HEK293 (cell line): ENCODE results near the gene TXN2.

Experiments used
- CTCF ChIP-seq: fragments of 450-650 bp; formaldehyde crosslinking; IDR thresholded peaks from 2 replicates; pipeline ENCODE4 v1.5.1; 2016; ENCODE audit warnings: missing biosample characterization, missing genetic modification characterization
- YY1 ChIP-seq: fragments of 450-650 bp; formaldehyde crosslinking; IDR thresholded peaks from 2 replicates; pipeline ENCODE4 v1.5.1; 2018; ENCODE audit warnings: missing biosample characterization, missing genetic modification characterization
- ZBTB7A ChIP-seq: fragments of 450-650 bp; formaldehyde crosslinking; IDR thresholded peaks from 2 replicates; pipeline ENCODE4 v1.5.1; 2016; ENCODE audit warnings: low read depth, missing biosample characterization, missing genetic modification characterization
- ZIC2 ChIP-seq: fragments of 450-650 bp; formaldehyde crosslinking; IDR thresholded peaks from 2 replicates; pipeline ENCODE4 v1.5.1; 2016; ENCODE audit warnings: missing biosample characterization, missing genetic modification characterization
- ZNF248 ChIP-seq: fragments of 450-650 bp; formaldehyde crosslinking; IDR thresholded peaks from 2 replicates; pipeline ENCODE4 v1.5.1; 2017; ENCODE audit warnings: missing biosample characterization, missing genetic modification characterization
- ZNF37A ChIP-seq: fragments of 450-650 bp; IDR thresholded peaks from 2 replicates; pipeline ENCODE4 v1.5.1; 2018; ENCODE audit warnings: missing biosample characterization, missing genetic modification characterization
- ZNF398 ChIP-seq: fragments of 450-650 bp; formaldehyde crosslinking; IDR thresholded peaks from 2 replicates; pipeline ENCODE4 v1.5.1; 2017; ENCODE audit warnings: missing biosample characterization, missing genetic modification characterization
- ZNF404 ChIP-seq: fragments of 450-650 bp; formaldehyde crosslinking; IDR thresholded peaks from 2 replicates; pipeline ENCODE4 v1.5.1; 2017; ENCODE audit warnings: missing biosample characterization, missing genetic modification characterization
- ZNF600 ChIP-seq: fragments of 450-650 bp; formaldehyde crosslinking; IDR thresholded peaks from 2 replicates; pipeline ENCODE4 v1.5.1; 2016; ENCODE audit warnings: missing biosample characterization, missing genetic modification characterization
- TF ChIP-seq, protein P1 (sequence below): sonication (generic); formaldehyde crosslinking; IDR thresholded peaks from 2 replicates; pipeline ENCODE4 v1.8.1; 2022; ENCODE audit warnings: mild to moderate bottlenecking, moderate library complexity, missing genetic modification reagents

DNA sequence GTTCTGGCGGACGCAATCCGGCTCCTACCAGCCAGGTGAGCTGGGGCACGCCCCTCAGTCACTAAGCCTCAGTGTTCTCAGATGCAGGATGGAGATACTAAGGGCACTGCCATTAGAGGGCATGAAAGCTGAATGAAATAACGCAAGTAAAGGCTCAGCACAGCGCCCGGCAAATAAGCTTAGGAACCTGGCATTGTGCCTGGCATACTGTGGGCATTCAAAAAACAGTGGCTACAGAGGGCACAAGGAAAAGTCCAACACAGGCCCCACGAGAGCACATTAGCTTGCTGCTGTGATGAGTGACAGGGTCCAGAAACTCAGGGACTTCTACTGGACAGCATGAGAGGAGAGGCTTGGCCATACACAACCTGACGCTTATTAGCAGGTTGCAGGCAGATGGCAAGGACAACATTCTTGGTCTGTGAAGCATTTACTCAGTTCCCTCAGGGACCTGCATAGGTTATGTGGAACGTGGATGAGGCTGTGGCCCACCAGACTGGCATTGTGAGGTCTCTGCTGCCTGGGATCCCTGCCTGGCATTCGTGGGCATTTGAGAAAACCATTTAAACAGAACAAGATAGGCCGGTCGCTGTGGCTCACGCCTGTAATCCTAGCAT is 12.2 kb downstream of the TXN2 start:
- no peak for TF ChIP-seq CTCF (tag by site-specific recombination)
- no peak for TF ChIP-seq ZBTB7A (tag by site-specific recombination)
- no peak for TF ChIP-seq ZIC2 (tag by site-specific recombination)
- no peak for TF ChIP-seq ZNF398 (tag by site-specific recombination)
- no peak for TF ChIP-seq ZNF248 (tag by site-specific recombination)
- no peak for TF ChIP-seq ZNF404
- no peak for TF ChIP-seq ZNF600
- TF ChIP-seq, protein P1, sequence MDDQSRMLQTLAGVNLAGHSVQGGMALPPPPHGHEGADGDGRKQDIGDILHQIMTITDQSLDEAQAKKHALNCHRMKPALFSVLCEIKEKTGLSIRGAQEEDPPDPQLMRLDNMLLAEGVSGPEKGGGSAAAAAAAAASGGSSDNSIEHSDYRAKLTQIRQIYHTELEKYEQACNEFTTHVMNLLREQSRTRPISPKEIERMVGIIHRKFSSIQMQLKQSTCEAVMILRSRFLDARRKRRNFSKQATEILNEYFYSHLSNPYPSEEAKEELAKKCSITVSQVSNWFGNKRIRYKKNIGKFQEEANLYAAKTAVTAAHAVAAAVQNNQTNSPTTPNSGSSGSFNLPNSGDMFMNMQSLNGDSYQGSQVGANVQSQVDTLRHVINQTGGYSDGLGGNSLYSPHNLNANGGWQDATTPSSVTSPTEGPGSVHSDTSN (CRISPR knock-in tag), result no peak
- TF ChIP-seq ZNF37A (tag by site-specific recombination), result no peak
- TF ChIP-seq YY1 (tag by site-specific recombination), result no peak
